NOMO-1 treated with dmso at 0.1 percent for 144 hours (cell line): ENCODE results near the gene SHISA8.
"Not testable (repeated sequence)": the region's sequence is repeated elsewhere in the genome, so short reads cannot be mapped to it uniquely, and the experiment has no call there.

Source experiments
- DNase-seq: peaks from one replicate; lab custom pipeline; 2025; ENCODE audit not compliant: unreplicated experiment; lab: John Stamatoyannopoulos, UW

SHISA8 gene

GRCh38 chr22:41900652-41901312 is 14.1 kb downstream of the SHISA8 start:
- DNase-seq, result no peak

GRCh38 chr22:41899992-41900651 is 14.8 kb downstream of the SHISA8 start:
- DNase-seq, result no peak

GRCh38 chr22:41899110-41899509 is 15.8 kb downstream of the SHISA8 start:
- no peak for DNase-seq

- DNase-seq, result no peak
Observed at GRCh38 chr22:41898645-41899044, 16.2 kb downstream of the SHISA8 start.

GRCh38 chr22:41893591-41894375 is 21.1 kb downstream of the SHISA8 start:
- DNase-seq, result no peak

- no peak for DNase-seq
Observed at GRCh38 chr22:41892721-41893120, 22.2 kb downstream of the SHISA8 start.

- no peak for DNase-seq
Observed at GRCh38 chr22:41891407-41891806, 23.5 kb downstream of the SHISA8 start.

GRCh38 chr22:41888627-41889200 is 26.2 kb downstream of the SHISA8 start:
- DNase-seq, result no peak

- no peak for DNase-seq
Observed at GRCh38 chr22:41885516-41885915, 29.4 kb downstream of the SHISA8 start.

GRCh38 chr22:41885116-41885515 is 29.8 kb downstream of the SHISA8 start:
- no peak for DNase-seq

- DNase-seq, result no peak
Observed at GRCh38 chr22:41883400-41883799, 31.5 kb downstream of the SHISA8 start.

- no peak for DNase-seq
Observed at GRCh38 chr22:41880653-41881052, 34.2 kb downstream of the SHISA8 start.

- DNase-seq, result no peak
Observed at GRCh38 chr22:41876675-41877074, 38.2 kb downstream of the SHISA8 start.

- DNase-seq, result no peak
Observed at GRCh38 chr22:41876275-41876674, 38.6 kb downstream of the SHISA8 start.

- no peak for DNase-seq
Observed at GRCh38 chr22:41875531-41876270, 39.2 kb downstream of the SHISA8 start.

GRCh38 chr22:41874090-41874489 is 40.8 kb downstream of the SHISA8 start:
- no peak for DNase-seq

- no peak for DNase-seq
Observed at GRCh38 chr22:41873391-41873790, 41.5 kb downstream of the SHISA8 start.

- no peak for DNase-seq
Observed at GRCh38 chr22:41870786-41871185, 44.1 kb downstream of the SHISA8 start.

GRCh38 chr22:41870081-41870480 is 44.8 kb downstream of the SHISA8 start:
- DNase-seq, result not testable (repeated sequence)

- no peak for DNase-seq
Observed at GRCh38 chr22:41868556-41868955, 46.3 kb downstream of the SHISA8 start.

- DNase-seq, result no peak
Observed at GRCh38 chr22:41863472-41863871, 51.4 kb downstream of the SHISA8 start.
